GM18499 (cell line): Measurements from ENCODE around the gene ACBD6.

Experiments
- ATAC-seq: cut with Tn5 transposase; IDR thresholded peaks from one replicate; pipeline ENCODE4 v1.9.1; 2021; ENCODE audit warnings: moderate number of reproducible peaks; ENCODE audit not compliant: insufficient read depth, unreplicated experiment

Gene ACBD6

DNA sequence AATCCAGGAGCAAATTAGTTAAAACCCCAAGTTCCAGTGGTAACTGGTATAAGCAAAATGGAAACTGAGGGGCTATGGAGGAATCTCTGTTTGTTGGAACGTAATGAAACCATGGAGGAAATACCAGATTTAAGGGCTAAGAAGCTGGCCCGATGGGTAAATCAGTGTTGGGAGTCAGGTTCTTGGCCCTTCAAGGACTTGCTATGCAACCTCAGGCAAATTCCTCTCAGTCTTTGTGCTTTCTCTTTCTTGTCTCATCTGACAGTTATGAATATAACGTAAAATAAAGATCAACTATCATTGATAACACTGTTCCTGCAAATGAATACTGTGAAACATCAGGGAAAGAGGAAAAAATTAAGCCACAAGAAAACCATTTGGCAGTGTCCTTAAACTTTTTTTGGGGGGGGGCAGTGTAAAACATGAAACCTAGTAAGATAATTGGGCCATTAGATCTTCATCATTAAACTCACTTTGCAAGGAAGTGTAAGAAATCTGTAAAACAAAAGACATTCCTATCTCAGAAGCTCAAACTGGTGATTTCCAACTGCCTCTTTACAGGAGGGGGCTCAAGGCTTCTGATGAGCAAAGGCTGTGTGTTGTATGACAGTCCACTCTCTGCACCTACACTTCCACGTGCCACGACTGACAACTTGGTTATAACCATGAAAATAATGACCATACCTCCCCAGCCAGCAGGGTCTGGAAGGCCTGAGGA, 224.7 kb downstream of the ACBD6 start:
- ATAC-seq, result no peak

DNA sequence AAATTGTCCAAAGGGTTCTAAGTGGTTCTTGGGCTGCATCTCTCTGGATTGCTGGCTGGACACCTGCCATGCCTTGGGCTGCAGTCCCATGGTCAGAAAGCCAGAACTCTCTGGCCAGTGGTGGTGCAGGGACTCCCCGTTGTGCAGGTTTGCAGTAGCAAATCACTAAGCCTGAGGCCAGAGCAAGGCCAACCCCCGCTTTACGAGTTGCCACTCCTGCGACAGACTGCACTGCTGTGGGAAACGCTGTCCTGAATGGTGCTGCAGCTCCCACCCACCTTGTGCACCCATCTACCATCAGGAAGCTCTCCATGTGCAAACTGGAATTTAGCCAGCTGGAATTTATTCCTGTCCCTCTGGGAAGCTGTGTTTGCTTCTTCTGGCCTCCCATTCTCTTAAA, 226.7 kb downstream of the ACBD6 start:
- no peak for ATAC-seq

DNA sequence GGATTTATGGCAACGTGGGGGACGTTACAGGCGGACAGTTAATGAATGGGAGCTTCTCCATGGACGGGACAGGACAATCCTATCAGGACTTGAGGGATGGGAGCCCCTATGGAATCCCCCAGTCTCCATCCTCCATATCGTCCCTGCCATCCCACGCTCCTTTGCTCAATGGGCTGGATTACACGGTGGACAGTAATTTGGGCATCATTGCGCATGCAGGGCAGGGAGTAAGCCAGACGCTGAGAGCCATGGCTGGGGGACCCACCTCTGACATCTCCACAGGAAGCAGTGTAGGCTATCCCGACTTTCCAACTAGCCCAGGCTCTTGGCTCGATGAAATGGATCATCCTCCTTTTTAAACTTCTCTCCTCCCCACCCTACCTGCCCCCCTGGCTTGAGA, 228.2 kb downstream of the ACBD6 start:
- ATAC-seq, result no peak

DNA sequence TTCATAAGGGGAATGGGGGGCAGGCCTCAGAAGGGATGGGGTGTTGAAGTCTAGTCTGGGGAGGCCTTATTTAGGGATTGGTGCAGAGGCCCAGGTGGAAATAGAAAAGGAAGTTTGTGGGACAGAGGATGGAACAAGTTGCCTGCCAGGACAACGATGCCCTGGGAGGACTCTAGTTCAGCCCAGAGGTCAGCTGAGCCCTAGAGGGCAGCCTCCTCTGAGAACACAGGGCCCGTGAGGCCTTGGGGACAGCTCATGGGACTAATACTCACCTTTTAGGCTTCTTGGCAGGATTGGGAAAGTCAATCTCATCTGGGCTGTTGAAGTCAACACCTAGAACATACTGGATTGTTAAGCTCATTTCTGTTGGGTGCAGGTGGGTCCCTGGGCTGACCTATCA, 229.3 kb downstream of the ACBD6 start:
- no peak for ATAC-seq

DNA sequence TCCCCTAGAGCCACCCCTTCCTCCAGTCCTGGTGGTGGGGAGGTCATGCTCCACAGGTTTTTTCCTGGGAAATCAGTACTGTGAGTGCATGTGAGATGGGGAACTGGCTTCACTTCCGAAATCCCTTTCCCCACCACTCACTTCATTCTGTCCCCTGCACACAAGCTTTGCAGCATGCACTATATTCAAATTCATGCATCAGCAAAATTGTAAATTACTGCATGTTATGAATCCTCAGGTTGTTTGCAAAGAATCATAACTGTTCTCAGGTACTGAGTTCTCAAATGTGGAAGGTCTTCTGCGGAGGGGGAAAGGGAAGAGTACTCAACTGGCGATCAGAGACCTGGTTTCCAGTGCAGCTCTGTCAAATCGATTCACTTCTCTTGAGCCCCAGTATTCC, 230.0 kb downstream of the ACBD6 start:
- no peak for ATAC-seq

DNA sequence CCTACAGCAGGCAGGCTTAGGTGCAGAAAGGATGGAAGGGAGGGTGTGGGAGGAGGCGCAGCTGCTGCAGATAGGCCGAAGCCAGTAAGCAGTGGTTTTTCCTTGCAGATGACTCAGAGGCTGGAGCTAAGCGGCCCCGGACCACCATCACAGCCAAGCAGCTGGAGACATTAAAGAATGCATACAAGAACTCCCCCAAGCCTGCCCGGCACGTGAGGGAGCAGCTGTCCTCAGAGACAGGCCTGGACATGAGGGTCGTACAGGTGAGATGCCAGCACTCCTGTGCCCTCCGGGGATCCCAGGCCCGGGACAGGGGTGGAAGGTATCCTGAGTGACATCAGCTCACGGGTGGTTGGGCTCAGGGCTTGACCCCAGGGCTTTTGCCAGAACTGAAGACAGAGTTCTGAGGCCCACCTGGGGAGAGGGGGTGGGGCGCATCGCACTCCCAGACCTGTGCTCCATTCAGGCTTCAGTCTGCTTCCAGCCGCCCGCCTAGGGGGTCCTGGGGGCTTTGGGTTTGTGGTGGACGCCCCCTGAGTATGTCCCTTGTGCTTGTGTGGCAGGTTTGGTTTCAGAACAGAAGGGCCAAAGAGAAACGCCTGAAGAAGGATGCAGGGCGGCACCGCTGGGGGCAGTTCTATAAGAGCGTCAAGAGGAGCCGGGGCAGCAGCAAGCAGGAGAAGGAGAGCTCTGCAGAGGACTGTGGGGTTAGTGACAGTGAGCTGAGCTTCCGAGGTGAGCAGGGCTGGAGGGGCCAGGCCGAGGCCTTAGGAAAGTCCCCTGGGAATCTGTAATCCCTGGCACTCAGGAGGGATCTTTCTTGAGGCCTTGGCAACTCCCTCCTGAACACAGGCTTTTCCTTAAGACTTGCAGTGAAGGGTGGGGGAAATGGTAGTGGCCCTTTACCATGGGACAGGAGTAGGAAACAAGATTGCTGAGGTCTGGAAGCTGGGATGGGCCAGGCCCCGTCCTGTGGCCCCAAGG, 230.8 kb downstream of the ACBD6 start:
- ATAC-seq, result no peak

DNA sequence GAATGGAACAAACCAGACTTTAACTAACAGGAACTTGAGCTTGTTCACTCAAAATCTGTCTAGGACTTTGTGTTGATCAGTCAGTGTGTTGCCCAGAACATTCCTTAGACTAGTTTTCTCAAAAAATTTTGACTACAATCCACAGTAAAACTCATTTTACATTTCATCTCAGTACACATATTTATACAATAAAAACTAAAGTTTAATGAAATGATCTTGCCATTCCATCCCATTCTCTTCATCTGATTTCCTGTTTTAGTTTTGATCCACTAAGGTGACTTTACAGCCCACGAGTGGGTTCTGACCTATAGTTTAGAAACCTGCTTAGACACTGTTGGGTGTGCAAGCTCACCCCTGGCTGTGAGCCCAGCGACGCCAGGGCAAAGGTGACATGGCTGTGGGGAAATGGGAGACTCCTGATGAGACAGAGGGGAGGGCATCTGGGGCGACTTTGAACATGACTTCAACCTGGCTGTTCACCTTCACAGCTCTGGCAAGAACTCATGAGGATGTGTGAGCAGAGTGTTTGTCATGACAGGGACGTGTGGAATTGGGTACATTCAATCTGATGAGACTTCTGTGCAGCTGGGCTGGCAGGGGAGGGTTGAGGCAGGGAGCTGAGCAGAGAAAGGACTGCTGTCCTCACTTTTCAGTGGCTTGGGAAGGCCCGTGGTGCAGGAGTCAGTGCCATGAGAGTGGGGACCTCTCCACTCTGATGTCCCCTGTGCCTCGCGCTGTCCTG, 231.7 kb downstream of the ACBD6 start:
- ATAC-seq, result no peak

DNA sequence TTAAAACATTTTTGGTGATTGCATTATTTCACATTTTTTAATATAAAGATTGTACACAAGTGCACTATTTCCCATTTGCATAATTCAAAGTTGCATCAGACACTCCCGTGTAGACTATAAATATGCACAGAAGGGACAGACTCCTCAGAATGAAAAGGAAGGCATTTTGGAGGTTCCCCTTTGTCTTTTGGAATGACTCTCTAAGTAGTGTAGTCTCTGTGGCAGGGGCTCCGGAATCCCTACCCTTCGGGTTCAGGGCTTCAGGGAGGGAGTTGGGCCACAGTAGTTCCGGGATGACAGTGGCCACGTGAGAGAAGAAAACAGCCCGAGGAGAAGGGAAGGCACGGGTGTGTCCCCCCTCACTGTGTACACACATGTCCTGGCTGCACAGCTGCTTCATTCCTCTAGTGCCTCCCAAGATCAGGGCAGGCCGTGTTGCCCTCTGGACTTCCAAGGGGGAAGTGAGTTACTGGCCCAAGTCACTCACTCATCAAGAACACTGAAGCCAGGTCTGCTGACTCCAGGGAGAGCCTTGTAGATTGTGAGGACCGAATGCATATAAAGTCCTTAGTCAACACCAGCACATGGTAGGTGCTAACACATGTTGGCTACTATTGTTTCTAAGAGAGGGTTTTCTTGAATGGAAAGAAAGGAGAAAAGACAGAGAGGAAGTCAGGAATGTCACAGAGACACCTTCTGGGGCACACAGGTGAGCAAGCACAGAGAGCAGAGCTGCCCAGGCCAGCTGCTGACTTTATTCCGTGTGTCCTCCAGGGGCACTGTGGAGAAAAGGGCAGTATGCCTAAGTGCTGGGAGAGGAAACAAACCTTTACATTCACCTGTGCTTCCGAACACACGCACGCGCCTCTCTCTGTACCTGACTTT, 232.5 kb downstream of the ACBD6 start:
- no peak for ATAC-seq

DNA sequence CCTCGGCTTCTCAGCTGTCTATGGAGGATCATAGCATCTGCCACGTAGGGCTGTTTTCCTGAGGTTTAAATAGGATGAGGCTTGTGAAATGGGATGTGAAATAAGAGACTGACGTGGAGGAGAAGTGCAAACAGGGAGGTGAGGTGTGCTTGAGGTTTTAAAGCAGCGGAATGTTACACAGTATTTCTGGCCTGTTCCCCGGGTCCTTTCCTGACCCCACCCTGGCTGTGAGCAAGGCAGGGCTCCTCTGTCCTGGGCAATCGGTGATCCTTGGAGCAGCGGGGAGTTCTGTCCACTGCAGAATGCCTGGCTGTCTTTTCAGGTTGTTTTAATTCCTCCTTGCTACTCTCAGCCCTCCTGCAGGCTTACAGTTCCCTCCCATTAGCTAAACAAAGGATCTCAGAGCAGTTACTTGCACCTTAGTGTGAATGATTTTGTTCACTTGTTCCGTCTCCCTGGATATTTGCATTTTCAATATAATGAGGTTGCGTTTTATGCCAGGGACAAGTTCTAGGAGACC, 233.8 kb downstream of the ACBD6 start:
- no peak for ATAC-seq

DNA sequence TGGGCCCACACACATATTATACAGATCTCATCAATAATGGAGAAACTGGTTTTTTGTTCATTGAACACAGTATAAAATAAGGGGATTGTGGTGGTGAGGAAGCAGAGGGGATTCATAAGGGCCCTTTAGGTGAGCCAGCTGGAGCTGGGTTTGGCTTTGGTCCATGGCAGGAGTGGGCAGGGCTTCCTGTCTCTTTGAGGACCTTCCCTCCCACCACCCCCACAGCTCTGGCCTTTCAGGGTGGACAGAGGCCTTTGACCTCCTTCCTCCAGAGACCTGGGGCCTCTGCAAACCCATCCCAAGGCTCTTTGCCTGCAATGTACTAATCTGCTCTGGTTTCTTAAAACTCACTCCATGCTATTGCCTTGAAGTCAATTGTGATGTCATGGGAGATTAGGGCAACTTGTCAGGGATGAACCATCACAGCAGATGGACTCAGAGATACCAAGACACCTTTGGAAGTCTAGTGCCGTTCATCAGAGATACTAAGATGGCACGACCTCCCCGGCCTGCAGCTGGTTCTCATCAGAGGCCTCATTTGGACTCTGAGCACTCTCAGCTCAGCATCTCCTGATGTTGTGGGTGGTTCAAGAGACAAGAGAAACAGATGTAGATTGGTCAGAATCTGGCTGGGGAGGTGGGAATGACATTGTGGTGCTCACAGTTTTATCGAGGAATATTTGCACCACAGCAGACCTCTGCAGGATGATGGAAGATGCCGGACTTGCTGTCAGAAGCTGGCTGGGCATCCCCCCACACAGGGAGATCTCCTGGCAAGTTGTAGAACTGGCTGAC, 234.4 kb downstream of the ACBD6 start:
- ATAC-seq, result no peak

DNA sequence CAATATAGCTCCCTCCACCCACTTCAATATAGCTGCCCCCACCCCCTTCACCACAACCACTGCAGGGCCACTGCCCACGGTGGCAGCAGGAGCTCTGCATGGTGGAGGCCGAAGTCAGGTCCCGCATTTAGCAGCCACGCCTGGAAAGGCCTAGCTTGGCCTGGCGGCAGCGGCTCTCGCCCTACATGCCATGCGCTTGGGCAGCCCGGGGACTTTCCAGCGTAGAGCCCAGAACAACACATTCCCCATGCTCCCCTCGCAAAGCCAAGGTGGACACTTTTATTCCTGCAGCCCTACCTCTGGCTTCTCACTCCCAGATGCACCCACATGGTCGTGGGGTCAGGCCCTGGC, 235.2 kb downstream of the ACBD6 start:
- ATAC-seq, result no peak

DNA sequence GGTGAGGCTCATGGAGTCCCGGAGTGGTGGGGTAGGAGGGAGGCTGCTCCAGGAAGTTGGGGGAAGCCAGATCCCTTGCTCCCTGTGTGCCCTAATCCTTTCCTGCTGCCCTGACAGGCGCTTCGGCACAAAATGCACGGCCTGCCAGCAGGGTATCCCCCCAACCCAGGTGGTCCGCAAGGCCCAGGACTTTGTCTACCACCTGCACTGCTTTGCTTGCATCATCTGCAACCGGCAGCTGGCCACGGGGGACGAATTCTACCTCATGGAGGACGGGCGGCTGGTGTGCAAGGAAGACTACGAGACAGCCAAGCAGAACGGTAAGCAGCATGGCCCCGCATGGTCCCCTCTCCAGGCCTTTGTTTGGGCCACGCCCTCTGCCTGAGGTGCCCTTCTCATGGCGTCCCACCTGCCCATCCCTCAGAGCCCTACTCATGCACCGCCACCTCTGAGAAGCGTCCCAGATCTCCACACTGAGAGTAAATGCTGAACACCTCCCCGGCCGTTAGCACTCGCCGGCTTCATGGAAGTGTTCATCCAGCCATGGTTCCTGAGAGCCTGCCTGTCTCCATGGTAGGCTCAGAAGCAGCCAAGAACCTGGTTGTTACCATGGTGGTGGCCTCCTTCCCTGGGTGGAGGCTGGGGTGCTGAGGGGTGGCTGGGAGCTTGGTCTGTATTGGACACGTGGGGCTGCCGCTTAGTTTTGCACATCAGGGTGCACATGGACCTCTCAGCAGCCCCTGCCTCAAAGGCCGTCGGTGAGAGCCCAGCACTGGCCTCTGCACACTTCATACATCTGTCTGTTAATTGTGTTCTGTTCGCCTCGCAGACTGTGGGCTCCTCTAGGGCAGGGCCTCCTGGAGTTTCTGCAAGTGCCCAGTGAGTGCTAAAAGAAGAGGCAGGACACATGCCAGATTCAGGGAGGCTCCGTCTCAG, 235.8 kb downstream of the ACBD6 start:
- ATAC-seq, result no peak

DNA sequence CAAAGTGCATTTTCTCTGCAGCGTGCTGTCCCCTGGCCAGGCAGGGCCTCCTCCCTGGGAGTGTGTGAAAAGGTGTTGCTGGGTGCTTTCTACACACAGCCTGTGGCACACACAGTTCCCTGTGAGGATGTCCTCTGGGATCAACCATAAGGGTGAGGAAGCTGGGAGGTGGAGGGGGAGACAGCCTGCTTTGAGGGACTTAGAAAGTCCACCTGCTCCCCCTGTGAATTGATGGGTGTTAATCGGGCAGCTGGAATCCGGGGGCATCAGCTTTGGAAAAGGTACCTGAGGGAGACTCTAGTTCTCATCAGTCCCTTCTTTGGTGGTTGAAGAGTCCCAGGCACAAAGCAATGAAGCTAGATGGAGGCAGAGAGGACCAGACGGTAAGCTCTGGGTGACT, 236.5 kb downstream of the ACBD6 start:
- ATAC-seq, result no peak

DNA sequence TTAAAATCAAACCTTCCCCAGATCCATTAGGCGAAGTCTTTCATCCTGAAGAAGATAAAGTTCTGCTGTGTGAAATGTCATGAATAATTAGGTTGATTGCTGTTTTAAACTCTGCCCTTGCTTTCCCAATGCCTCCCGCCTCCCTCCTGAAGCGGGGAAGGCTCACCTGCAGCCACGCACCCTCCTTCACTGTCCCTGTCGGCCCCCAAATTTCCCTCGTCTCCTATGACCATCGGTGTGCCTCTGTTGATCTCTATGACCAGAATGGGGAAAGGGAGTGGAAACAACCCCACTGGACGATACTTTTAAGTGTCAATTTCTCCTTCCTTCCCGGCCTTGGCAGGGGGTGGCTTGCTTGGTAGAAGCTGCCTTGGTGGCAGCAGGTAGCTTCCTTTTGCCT, 237.2 kb downstream of the ACBD6 start:
- ATAC-seq, result no peak

DNA sequence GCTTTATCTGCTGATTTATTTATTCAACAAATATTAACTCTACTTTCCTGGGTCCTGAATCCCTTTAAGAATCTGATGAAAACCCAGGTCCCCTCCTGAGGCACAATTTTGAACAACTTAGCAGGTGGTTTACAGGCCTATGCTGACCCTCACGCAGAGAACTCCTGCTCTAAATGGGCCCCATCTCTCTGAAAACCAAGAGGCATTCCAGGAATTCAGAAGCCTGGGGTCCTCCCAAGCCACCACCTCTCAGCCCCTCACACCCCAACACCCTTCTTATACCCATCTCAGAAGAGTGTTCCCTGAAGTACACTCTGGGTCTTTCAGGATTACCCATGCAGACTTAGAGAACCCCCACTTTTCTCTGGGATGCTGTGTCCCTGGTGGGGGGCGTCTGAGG, 237.8 kb downstream of the ACBD6 start:
- no peak for ATAC-seq

DNA sequence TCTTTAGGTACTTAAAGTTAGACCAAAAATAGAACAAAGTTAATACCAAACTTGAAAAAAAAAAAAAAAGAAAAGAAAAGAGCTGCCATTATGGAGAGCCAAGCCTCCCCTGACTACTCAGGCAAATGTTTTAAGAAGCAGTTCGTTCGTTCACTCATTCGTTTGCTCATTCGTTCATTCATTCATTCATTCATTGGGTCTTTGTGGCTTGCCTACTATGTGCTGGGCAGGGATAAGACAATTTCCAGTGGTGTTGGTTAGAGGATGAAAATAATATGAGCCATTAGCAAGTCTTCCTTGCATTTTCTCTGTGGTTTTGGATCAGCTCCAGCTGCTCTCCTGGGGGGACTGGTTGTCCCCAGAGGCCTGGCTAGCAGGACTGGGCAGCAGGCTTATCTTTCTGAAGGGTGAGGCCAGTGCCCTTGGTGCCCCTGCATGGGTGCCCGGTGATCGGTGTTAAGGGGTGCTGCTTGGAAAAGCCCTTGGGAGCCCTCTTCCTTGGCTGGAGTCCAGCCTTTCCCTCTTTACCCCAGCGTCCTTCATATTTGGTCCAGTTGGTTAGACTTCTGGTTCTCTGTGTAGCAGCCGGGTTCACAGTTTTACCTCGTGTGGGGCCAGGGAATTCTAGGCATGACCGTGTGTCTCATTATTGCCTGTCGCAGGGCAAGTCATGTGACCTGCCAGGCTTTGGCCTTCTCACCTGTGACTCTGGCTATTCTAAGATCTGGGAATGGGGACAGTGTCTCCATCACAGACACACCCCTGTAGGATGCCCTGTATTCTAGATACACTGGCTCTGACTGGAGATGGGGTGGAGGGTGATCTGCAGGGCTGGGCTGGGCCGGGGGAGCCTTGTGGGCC, 239.5 kb downstream of the ACBD6 start:
- no peak for ATAC-seq

DNA sequence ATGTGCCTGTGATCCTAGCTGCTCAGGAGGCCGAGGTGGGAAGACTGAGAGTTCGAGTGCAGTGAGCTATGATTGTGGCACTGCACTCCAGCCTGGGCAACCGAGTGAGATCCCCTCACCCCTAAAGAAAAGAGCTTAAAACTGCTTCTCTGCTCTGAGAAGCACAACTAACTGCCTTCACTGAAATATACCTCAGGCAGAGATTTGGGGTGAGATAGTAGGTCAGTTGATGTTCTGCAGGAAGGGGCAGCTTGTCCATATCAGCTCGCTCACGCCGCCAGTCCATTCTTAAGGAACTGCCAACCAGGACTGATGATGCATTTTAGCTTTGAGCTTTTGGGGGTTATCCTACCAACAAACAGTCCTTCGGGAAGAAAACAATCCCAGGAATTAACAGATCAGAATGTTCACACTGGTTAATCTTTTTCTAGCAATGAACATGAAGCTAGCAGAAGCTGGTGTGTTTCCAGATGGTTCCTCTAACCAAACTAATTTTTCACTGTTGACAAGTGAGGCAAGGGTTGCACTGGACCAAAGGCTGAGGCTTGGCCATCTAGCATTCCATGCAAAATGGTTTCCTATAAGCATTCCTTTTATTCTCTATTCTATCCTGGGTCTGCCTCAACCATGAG, 240.7 kb downstream of the ACBD6 start:
- ATAC-seq, result no peak
